Mammary epithelial cell (primary cell): ENCODE data around the gene ARHGAP35.
"Not testable (repeated sequence)": the region's sequence is repeated elsewhere in the genome, so short reads cannot be mapped to it uniquely, and the experiment has no call there.

Source experiments
- CTCF ChIP-seq, 2 donors: IDR thresholded peaks in 1 of 2; conservative IDR thresholded peaks in 1 of 2; 2 replicates each; pipeline ENCODE4 v1.5.1; 2011 to 2012; ENCODE audit warnings: inconsistent platforms in 2 of 2, low read length in 2 of 2, mild to moderate bottlenecking in 2 of 2, control low read depth in 1 of 2, low read depth in 1 of 2; ENCODE audit not compliant: insufficient read depth in 1 of 2; ENCODE audit errors: extremely low read depth in 1 of 2
- EZH2 ChIP-seq: IDR thresholded peaks from 2 replicates; pipeline ENCODE4 v1.6.1; 2012; ENCODE audit warnings: low read length, inconsistent platforms, borderline replicate concordance

- not testable (repeated sequence) for TF ChIP-seq EZH2; CTCF (conservative IDR thresholded peaks at IDR 0.05 in 1 of 2, IDR thresholded peaks at IDR 0.05 in 1 of 2; ENCODE audit: extremely low read depth in 1 of 2, insufficient read depth in 1 of 2, low read depth in 1 of 2, low read length in 2 of 2)
Observed at GRCh38 chr19:46854698-46855097, 6.1 kb upstream of the ARHGAP35 start.
